Activated T-cell treated with anti-CD3 and anti-CD28 coated beads for 4 hours (primary cell): ENCODE data around the gene LHX1.

Source experiments
- DNase-seq: peaks from one replicate; pipeline ENCODE4 v3.0.0-alpha.2; 2020

Gene LHX1

DNA sequence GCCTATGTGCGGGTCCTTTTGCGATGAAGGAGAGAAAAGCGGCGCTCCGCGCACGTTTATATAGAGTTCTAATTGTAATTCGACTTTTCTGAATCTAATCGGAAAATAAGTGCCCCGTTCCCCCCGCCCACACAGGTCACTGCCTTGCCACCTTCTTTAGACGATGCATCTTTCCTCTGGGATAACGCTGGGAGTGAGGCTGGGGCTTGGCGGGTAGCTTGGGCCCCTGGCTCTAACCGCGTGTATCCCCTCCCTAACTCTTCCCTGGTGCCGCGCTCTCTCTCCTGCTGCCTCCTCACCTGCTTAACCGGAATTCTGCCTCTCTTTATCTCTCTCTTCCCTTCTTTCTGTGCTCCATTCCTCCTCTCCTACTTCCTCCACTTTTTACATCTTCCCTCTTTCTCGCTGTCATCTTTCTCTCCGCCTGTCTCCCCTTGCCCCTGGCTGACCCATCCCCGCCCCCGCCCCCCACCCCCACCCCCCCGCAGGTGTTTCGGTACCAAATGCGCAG is 2.6 kb downstream of the LHX1 start:
- DNase-seq = no peak

GRCh38 chr17:36940313-36941264 is 3.3 kb downstream of the LHX1 start:
- no peak for DNase-seq

- DNase-seq = no peak
Observed at GRCh38 chr17:36941265-36942010, 4.2 kb downstream of the LHX1 start.

DNA sequence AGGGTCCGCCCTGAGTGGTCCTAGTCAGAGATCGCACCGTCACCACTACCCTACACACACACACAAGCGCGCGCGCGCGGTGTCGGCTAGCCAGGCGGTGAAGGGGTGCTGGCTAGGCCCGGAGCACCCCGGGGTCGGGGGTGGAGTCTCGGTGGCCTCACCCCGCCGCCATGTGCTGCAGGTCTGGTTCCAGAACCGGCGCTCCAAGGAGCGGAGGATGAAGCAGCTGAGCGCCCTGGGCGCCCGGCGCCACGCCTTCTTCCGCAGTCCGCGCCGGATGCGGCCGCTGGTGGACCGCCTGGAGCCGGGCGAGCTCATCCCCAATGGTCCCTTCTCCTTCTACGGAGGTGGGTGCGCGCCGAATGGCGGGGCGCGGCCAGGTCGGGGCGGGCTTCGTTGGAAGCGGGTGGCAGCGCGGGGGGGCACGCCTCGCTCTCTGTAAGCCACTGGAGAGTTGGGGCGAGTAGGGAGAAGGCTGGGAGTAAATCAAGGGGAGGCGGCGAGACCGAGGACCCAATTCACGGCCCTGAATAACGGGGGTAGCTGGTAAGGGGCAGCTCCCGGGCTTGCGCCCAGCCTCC is 4.8 kb downstream of the LHX1 start:
- DNase-seq = no peak

DNA sequence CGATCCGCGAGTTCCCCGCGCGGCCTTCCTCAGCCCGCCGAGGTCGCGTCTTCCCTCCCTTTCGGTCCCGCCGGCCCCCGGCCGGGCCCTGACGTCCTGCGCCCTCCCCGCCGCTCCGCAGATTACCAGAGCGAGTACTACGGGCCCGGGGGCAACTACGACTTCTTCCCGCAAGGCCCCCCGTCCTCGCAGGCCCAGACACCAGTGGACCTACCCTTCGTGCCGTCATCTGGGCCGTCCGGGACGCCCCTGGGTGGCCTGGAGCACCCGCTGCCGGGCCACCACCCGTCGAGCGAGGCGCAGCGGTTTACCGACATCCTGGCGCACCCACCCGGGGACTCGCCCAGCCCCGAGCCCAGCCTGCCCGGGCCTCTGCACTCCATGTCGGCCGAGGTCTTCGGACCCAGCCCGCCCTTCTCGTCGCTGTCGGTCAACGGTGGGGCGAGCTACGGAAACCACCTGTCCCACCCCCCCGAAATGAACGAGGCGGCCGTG is 5.4 kb downstream of the LHX1 start:
- no peak for DNase-seq

DNA sequence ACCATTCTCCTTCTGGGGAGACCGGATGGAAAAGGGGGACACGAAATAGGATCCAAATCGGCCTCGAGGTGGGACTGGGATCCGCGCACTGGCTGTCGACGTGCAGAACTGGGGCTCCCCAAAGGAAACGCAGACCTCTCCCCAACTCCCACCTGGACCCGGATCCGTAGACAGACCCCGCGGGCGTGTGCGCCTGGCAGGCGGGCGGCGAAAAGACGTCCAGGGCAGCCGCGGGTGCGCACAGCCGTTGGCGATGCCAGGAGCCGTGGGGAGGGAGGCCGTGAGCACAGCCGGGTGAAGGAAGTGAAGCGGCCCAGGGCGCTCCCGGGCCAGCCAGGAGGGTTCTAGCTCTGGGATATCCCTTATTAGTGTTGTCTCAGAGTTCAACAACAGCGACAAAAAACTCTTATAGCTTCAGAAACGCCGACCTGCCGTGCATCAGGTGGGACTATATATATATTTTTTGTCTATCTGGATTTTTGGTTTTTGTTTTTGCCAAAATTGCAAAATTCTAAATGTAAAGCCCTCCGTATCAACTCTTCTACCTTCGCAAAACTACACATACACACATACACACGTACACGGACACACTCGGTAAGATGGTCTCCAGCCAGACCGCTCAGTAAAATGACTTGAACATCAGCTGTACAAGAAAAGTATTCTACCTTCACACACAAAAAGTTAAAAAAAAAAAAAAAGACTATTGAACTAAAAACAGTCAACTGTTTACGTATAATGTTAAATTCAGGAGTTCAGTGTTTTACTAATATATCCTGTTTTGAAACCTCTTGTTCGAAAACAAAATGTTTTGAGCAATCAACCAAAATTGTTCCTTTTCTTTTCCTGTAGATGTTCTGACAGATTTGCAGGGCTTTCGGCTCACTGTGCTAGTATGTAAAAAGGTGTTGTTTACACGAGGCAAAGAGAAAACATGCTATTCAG is 6.2 kb downstream of the LHX1 start:
- DNase-seq = no peak

- no peak for DNase-seq
Observed at GRCh38 chr17:36944553-36944952, 7.3 kb downstream of the LHX1 start.

DNA sequence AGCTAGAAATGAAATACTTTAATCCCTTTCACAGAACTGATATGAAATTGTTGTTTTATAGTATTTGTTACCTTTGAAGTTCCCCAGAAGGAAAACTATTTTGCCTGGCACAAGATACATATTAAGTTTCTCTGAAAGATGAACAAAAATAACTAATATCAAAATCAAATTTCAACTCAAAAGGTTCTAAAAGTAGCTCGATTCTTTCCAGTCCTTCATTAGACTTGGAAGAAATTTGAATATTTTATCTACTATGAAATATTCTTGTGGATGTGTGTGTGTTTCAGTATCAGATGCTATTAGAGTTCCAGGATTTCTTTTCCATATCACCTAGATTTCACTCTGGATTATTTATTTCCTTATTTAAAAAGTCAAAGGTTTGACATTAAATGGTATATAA is 7.9 kb downstream of the LHX1 start:
- DNase-seq = no peak

- no peak for DNase-seq
Observed at GRCh38 chr17:36945959-36946725, 8.9 kb downstream of the LHX1 start.

DNA sequence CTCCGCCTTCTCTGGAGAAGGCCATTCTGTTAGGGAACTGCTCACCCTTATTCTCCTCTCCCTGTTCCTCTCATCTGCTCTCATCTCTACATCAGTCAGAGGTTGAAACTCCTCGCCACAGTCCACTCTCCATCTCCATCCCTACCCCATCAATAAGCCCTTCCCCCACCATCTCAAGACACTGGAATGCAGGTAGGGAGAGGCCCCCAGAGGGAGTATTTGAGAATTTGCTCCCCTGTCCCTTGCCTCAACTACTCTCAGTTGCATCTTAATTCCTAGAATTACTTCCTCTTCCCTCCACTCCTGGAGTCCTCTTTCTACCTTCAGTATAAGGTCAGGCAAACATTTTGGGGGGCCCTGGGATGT is 9.4 kb downstream of the LHX1 start:
- no peak for DNase-seq

- DNase-seq = no peak
Observed at GRCh38 chr17:36947922-36948716, 10.8 kb downstream of the LHX1 start.

- DNase-seq = peak; percentile 96
Observed at GRCh38 chr17:36948717-36949460, 11.6 kb downstream of the LHX1 start, which contains the start of gene AATF. Gene AATF (plus strand): TSS chr17:36948954. CDS start chr17:36949126, 172 bp downstream.

- DNase-seq = no peak
Observed at GRCh38 chr17:36949461-36949927, 12.2 kb downstream of the LHX1 start.

DNA sequence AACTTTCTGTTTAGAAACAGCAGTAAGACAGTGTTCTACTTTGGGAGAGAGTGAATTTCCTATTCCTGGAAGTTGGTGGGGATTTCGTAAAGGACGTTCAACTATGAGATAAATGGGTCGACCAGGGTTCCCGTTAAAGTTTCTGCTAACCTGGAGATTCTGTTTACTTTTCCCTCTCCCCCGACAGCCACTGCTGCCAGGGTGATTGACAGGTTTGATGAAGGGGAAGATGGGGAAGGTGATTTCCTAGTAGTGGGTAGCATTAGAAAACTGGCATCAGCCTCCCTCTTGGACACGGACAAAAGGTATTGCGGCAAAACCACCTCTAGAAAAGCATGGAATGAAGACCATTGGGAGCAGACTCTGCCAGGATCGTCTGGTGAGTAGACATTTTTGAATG is 12.8 kb downstream of the LHX1 start:
- no peak for DNase-seq

DNA sequence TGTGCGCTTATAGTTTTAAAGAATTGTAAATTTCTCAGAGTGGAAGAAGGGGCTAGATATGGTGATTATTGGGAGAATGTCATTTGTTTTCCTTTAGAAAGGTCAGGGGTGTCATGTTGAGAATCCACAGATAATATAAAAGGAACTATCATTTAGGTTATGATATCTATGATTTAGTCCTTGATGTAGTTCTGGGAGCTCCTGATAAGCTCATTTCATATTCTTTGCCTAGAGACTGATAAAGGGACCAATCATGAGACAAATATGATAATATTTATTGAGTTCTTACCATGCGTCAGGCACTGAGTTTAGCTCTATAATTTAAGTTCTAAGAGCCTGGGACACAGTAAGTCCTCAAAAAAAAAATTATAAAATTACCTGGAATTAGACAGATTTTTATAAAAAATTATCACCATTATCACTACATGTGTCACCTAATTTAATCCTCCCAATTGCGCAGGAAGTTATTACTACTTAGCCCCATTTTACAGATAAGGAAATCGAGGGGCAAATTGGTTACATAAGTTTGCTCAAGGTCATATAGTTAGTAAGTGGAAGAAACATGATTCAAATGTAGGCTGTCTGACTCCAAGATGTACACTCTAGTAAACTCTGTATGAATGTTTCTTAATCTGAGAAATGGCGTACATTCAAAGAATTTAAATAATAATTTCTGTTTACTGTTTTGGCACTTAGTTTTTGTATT is 14.0 kb downstream of the LHX1 start:
- no peak for DNase-seq

- DNase-seq = no peak
Observed at GRCh38 chr17:36971508-36971907, 34.2 kb downstream of the LHX1 start.

- DNase-seq = no peak
Observed at GRCh38 chr17:36972186-36972700, 35.0 kb downstream of the LHX1 start.

- DNase-seq = no peak
Observed at GRCh38 chr17:36972905-36973304, 35.6 kb downstream of the LHX1 start.
